ENCODE results near the gene KRT74.

The KRT74 gene

DNA sequence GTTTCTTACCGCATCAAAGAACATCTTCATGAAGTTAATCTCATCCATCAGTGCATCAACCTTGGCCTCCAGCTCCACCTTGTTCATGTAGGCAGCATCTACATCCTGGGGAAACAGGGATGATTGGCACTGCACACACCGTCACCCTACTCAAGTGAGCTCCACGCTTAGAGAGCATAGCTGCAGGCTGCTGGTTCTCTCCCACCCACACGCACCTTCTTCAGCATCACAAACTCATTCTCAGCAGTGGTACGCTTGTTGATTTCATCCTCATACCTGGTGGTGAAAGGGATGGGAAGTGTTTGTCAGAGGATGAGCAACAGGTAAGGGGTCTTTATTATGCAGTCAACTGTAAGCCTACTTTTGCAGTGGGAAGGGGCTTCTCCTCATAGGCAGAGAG is 55.8 kb downstream of the KRT74 start:
- no peak overlapping the region for H3K4me3 ChIP-seq (ENCODE audit: low read depth, low read length)
- TF ChIP-seq, protein P1, sequence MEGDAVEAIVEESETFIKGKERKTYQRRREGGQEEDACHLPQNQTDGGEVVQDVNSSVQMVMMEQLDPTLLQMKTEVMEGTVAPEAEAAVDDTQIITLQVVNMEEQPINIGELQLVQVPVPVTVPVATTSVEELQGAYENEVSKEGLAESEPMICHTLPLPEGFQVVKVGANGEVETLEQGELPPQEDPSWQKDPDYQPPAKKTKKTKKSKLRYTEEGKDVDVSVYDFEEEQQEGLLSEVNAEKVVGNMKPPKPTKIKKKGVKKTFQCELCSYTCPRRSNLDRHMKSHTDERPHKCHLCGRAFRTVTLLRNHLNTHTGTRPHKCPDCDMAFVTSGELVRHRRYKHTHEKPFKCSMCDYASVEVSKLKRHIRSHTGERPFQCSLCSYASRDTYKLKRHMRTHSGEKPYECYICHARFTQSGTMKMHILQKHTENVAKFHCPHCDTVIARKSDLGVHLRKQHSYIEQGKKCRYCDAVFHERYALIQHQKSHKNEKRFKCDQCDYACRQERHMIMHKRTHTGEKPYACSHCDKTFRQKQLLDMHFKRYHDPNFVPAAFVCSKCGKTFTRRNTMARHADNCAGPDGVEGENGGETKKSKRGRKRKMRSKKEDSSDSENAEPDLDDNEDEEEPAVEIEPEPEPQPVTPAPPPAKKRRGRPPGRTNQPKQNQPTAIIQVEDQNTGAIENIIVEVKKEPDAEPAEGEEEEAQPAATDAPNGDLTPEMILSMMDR (IDR thresholded peaks at IDR 0.05; ENCODE audit: insufficient read depth, low read depth, low read length, missing control alignments): no peak
- no peak for DNase-seq (ENCODE audit: low read depth)

DNA sequence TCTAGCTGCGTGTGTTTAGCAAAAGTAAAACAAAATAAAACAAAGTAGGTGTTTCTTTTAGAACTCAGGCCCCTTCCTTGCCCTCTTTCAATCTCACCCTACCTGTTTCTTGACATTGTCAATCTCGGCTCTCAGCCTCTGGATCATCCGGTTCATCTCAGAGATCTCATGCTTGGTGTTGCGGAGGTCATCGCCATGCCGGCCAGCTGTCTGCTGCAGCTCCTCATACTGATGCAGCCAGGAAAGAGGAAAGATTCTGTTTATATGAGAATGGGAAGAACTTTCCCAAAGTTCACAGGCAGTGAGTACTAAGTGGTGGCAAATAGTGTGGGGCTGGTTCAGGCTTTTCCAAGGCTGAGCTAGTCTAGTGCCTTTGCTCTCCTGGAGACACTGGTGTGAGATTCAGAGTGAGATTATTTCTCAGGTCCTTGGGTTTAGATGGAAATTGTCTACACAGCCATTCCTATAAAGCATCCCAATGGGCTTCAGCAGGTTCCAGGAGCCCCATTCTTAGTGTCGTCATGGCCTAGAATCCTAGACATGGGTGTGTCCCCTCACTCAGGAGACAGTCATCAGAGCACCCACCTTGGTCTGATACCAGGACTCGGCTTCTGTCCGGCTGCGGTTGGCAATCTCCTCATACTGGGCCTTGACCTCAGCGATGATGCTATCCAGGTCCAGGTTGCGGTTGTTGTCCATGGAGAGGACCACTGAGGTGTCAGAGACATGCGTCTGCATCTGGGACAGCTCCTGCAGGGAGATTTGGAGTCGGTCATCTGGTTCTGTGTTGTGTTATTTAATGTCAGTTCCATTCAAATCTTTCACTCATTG is 56.4 kb downstream of the KRT74 start:
- H3K4me3 ChIP-seq (ENCODE audit: low read depth, low read length): no peak overlapping the region
- TF ChIP-seq, protein P1 (IDR thresholded peaks at IDR 0.05; ENCODE audit: insufficient read depth, low read depth, low read length, missing control alignments): no peak
- DNase-seq (ENCODE audit: low read depth): no peak

DNA sequence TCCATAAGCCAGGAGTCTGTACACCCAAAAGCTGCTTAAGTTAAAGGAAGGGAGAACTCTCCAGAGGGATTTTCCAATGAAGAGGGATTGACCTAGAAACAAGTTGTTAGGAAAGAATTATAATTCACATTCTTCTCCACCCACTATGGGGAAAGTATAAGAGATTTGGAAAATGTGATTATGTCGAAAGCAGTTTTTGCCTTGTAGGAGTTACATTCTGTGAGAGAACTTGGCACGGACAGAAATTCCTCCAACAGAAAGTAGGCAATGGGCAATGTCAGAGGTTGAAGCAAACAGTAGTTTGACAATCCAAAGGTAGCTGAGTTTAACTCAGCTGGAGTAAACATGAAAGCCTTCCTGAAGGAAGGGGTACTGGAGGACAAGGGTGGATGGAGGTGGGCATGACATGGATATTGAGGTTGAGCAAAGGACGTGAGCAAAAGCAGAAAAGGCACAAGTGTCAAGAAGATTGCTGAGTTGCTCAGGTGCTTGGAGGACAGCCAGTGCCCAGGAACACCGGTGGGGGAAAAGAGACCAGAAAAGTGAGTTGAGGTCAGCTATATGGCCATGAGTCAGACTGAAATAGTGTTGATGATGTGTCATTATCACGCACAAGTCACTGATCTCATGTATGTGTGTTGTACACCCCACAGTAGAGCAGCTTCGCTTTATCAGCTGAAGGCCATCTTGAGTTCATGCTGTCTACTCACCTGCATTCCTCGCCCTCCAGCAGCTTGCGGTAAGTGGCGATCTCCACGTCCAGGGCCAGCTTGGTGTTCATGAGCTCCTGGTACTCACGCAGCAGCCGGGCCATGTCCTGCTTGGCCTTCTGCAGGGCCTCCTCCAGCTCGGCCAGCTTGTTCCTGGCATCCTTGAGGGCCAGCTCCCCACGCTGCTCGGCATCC is 57.5 kb downstream of the KRT74 start:
- no peak for DNase-seq (ENCODE audit: low read depth)
- no peak overlapping the region for H3K4me3 ChIP-seq (ENCODE audit: low read depth, low read length)
- TF ChIP-seq, protein P1 (IDR thresholded peaks at IDR 0.05; ENCODE audit: insufficient read depth, low read depth, low read length, missing control alignments): no peak
